Epithelial cell of proximal tubule (primary cell): ENCODE results near the gene LNPK. TPM values are rescaled to one million over a fixed set of nuclear protein-coding genes. Genes with fewer than 3 reads are reported as not detected.

Source experiments
- DNase-seq: peaks from one replicate; pipeline ENCODE4 v3.0.0-alpha.2; 2011; ENCODE audit warnings: low read depth
- H3K4me3 ChIP-seq: 2 replicates; pipeline ENCODE4 v1.5.1; 2011; ENCODE audit warnings: low read depth, mild to moderate bottlenecking, low read length
- CTCF ChIP-seq: conservative IDR thresholded peaks from 2 replicates; pipeline ENCODE4 v1.5.1; 2012; ENCODE audit warnings: low read depth, mild to moderate bottlenecking, low read length
- total RNA-seq: library from RNA; depleted of rRNA; stranded (reverse); fragments of >200 nt; gene quantifications from 2 replicates; pipeline ENCODE4 v1.2.3, GENCODE V29; 2015

The LNPK gene
- total RNA-seq, 1 donor from 2014 or later = 22.5 TPM

DNA sequence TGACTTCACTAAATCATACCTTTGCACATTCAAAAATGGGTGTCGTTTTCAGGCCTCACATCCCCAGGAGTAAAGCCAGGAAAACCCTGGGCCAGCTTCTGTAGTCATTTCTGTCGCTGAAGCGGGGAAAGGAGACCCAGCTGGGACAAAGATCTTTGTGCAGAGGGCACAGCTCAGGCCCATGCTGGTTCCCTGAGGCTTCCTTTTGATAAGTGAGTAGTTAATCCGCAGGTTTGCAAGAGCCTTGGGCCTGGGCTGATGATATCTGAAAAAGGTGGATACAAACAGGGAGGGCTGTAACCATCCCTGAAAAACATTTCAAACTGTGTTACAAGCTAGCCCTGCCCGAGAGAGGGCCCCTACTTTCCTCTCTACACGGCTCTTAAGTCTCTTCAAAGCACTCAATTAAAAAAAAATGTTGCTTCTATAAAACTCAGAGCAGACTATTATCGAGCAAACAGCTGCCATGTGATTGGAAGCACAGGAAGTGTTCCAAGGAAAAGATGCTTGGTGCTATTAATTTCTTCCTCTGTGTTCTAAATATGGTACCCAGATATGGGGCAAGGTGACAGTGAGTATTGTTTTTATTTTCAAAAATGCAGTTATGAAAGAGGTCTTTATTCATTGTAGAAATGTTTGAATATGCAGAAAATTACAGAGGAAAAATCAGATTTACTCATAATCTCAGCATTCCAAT lies 117.2 kb downstream of the LNPK start:
- TF ChIP-seq CTCF = no peak
- no peak for DNase-seq
- no peak overlapping the region for H3K4me3 ChIP-seq

- DNase-seq = no peak
- TF ChIP-seq CTCF = no peak
- H3K4me3 ChIP-seq = no peak overlapping the region
Measured at GRCh38 chr2:175883586-175884194, 118.4 kb downstream of the LNPK start.

DNA sequence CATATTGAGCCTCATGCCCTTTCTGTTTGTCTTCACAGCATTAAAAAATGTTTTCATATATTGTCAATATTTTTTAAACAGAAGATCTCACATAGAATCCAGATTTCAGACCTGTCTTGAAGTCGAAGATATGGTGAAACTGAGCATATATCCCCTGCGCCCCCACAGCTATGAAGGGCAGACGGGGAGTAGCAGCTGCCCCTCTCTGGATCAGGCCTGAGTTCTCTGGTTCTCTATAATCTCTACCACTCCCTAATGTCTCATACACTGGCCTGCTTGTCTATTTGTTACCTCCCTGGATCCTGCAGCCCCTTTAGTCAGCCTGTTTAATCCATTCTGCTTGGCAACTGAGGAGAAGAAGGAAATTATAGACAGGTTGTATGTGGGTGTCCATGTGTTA lies 122.4 kb downstream of the LNPK start:
- no peak for TF ChIP-seq CTCF
- no peak overlapping the region for H3K4me3 ChIP-seq
- no peak for DNase-seq

DNA sequence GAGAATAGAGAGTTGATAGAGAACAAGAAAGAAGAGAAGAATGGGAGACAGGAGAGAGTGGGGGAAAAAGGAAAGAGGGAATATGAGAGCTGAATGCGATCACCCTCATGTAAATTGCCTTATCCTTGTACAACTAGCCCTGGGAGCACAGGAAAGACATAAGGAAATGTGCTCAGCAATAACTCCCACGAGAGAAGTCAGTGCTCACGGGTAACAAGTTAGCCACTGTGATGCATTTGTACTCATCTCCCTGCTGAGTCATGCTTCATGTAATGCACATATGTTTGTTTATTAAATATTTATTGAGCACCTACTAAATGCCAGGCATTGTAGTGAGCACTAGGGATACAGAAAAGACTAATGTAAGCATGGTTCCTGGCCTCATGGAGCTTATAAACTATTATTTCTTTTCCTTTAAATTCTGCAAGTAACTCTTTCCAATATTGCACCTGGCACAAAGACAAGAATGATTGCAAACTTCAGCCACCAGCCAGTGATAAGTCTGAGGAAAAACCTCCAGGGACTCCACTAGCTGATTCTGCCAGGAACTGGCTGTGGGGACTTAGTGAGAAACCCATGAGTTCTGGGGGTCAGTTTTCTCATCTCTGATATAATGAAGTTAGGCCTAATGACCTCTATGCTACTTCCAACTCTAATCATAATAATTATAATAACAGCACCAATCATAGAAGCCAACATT lies 124.1 kb downstream of the LNPK start:
- no peak for DNase-seq
- TF ChIP-seq CTCF = no peak
- no peak overlapping the region for H3K4me3 ChIP-seq

DNA sequence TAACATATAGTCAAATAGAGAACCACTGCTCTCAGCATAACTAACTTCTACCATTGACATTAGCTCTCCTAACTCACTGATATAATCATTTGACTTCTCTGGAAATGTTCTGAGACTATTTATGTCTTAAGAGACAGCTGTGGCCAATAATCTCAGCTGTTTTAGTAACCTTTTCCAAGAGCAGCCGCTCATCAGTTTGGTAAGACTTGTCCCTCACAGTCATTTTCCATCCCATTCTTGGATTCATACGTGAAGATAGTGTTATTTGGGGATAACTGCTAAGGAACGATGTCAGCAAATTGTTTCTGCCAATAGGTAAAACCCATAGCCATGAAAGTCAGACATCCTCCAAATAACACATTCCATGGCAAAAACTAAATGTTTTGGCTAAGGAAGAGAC lies 127.8 kb downstream of the LNPK start:
- TF ChIP-seq CTCF = no peak
- no peak for DNase-seq
- no peak overlapping the region for H3K4me3 ChIP-seq

Other genes with a start within 250 kb of the LNPK start
- not detected in 2 replicates for gene EVX2, start 81.7 kb upstream of the LNPK start, total RNA-seq
- gene HOXD13, start 90.5 kb upstream of the LNPK start, total RNA-seq = not detected in 2 replicates
- gene HOXD12, start 97.5 kb upstream of the LNPK start, total RNA-seq = not detected in 2 replicates
- gene HOXD11, start 105.0 kb upstream of the LNPK start, total RNA-seq = 17.5 and 25.1 TPM in 2 replicates
- 14.3 and 18.8 TPM in 2 replicates for gene HOXD10, start 114.5 kb upstream of the LNPK start, total RNA-seq
- gene HOXD9, start 120.5 kb upstream of the LNPK start, total RNA-seq = 9.8 and 11.5 TPM in 2 replicates
- gene HOXD8, start 127.4 kb upstream of the LNPK start, total RNA-seq = 18.0 and 26.5 TPM in 2 replicates
- 26.0 and 28.0 TPM in 2 replicates for gene HOXD4, start 149.3 kb upstream of the LNPK start, total RNA-seq
- 8.2 and 9.4 TPM in 2 replicates for gene HOXD3, start 155.0 kb upstream of the LNPK start, total RNA-seq
- gene HOXD1, start 186.4 kb upstream of the LNPK start, total RNA-seq = 9.3 and 10.2 TPM in 2 replicates